GM12878 (cell line): ENCODE results near the gene EEF1AKMT3. TPM values are rescaled to one million over a fixed set of nuclear protein-coding genes. Genes with fewer than 3 reads are reported as not detected.

Experiments
- BCLAF1 ChIP-seq: fragments of 450-650 bp; IDR thresholded peaks from 2 replicates; pipeline ENCODE4 v1.6.1; 2017; ENCODE audit warnings: antibody characterized with exemption, mild to moderate bottlenecking, moderate library complexity
- CHD2 ChIP-seq: IDR thresholded peaks from 2 replicates; pipeline ENCODE4 v1.6.1; 2011; ENCODE audit warnings: low read depth, low read length, improper control_type of control experiment, borderline replicate concordance
- MEF2A ChIP-seq: IDR thresholded peaks from 2 replicates; pipeline ENCODE4 v1.6.1; 2011; ENCODE audit warnings: low read depth, mild to moderate bottlenecking, low read length, moderate library complexity; ENCODE audit not compliant: insufficient read depth
- SKIL ChIP-seq: fragments of 450-650 bp; IDR thresholded peaks from 2 replicates; pipeline ENCODE4 v1.6.1; 2017; ENCODE audit warnings: mild to moderate bottlenecking, low read depth, inconsistent platforms; ENCODE audit not compliant: poor library complexity, severe bottlenecking
- polyA plus RNA-seq, 11 experiments: library from polyadenylated mRNA; depleted of rRNA in 4 of 11; unstranded in 6 of 11; stranded (reverse) in 5 of 11; fragments of >200 nt; fragmentation: Nextera tagmentation in 4 of 11; fragmentation: Illumina TruSeq in 1 of 11; extraction: Ambion mirVana in 4 of 11; extraction: Trizol in 1 of 11; gene quantifications; 1 replicate in 1 of 11; 2 replicates in 10 of 11; pipeline versions ENCODE4 v1.2.1 to v1.2.3, GENCODE V29; 2011 to 2016; ENCODE audit warnings: inconsistent platforms in 2 of 11, missing spikeins in 2 of 11, low read depth in 1 of 11
- total RNA-seq, 4 experiments: library from RNA; depleted of rRNA in 3 of 4; stranded (reverse); fragments of >200 nt in 3 of 4; fragmentation: Illumina TruSeq in 1 of 4; extraction: Trizol in 1 of 4; gene quantifications; 2 replicates each; pipeline versions ENCODE4 v1.2.1 to v1.2.3, GENCODE V29; 2013 to 2021

EEF1AKMT3 gene
- total and polyA plus RNA-seq, 10 of the 15 experiments (the other 5 are each of a cell fraction or from before 2014, with no cell fraction given), result 1.2 to 8.2 (median 3.5) TPM

- TF ChIP-seq SKIL (no peak), MEF2A (peak; percentile 75; the same call in 1 of the 2 replicates), CHD2 (peak; percentile 68), BCLAF1 (no peak)
These were observed 10.4 kb downstream of the EEF1AKMT3 start, which contains the start of gene TSFM (continued) for GRCh38 chr12:57782608-57783465.
